ENCODE results near the gene OIT3.
"Not testable (repeated sequence)": the region's sequence is repeated elsewhere in the genome, so short reads cannot be mapped to it uniquely, and the experiment has no call there.

- TF ChIP-seq CTCF, EP300 (IDR thresholded peaks at IDR 0.05): not testable (repeated sequence)
These were observed 10.5 kb downstream of the OIT3 start for GRCh38 chr10:72903941-72904446.
